ENCODE measurements around the gene DCDC1.
"Not testable (repeated sequence)": the region's sequence is repeated elsewhere in the genome, so short reads cannot be mapped to it uniquely, and the experiment has no call there.

Gene DCDC1

GRCh38 chr11:31323145-31323544 is 46.4 kb downstream of the DCDC1 start:
- no CpG with 5 or more reads among the region's 4 CpGs for WGBS (ENCODE audit: extremely low coverage, insufficient coverage, insufficient read length)
- no peak overlapping the region for H3K4me2 ChIP-seq (ENCODE audit: low read length)
- no peak overlapping the region for H2BK12ac ChIP-seq (ENCODE audit: low read length)
- H3K9me3 ChIP-seq (ENCODE audit: insufficient read depth, low read depth, low read length) = no peaks in the 10 kb centered on the region
- no peak overlapping the region for H4K8ac ChIP-seq (ENCODE audit: low read depth, low read length)
- no peak overlapping the region for H2BK5ac ChIP-seq (ENCODE audit: low read depth, low read length, poor library complexity)
- H3K9ac ChIP-seq (ENCODE audit: low read length) = no peak overlapping the region
- H2AK5ac ChIP-seq (ENCODE audit: low read length) = no peak overlapping the region
- H3K4me1 ChIP-seq (ENCODE audit: control insufficient read depth in 1 of 2, insufficient read depth in 2 of 2, low read length in 2 of 2) = no peaks in the 10 kb centered on the region
- no peak overlapping the region for H3K4me3 ChIP-seq (ENCODE audit: low read depth, low read length)
- no peak overlapping the region for H3K18ac ChIP-seq (ENCODE audit: low read length)
- no peak overlapping the region for H3K4ac ChIP-seq (ENCODE audit: low read depth, low read length)
- no peaks in the 10 kb centered on the region for H3K79me2 ChIP-seq (ENCODE audit: control insufficient read depth, insufficient read depth, low read length, poor library complexity)
- H3K36me3 ChIP-seq (ENCODE audit: control insufficient read depth in 1 of 2, insufficient read depth in 2 of 2, low read length in 2 of 2) = no peaks in the 10 kb centered on the region
- no peaks in the 10 kb centered on the region for H3K27me3 ChIP-seq (ENCODE audit: insufficient read depth, low read length)
- no peak overlapping the region for H3K14ac ChIP-seq (ENCODE audit: low read length)
- no peak overlapping the region for H4K12ac ChIP-seq (ENCODE audit: low read depth, low read length)
- no peak overlapping the region for H2AFZ ChIP-seq (ENCODE audit: insufficient read depth, low read length, poor library complexity)
- DNase-seq = no peak
- no peak overlapping the region for H3K27ac ChIP-seq (ENCODE audit: low read depth, low read length)
- no peak overlapping the region for H2BK120ac ChIP-seq (ENCODE audit: insufficient read depth, low read length, poor library complexity)
- no peak overlapping the region for H3K23ac ChIP-seq (ENCODE audit: low read length)
- no peak overlapping the region for H4K91ac ChIP-seq (ENCODE audit: low read depth, low read length)
- H3K79me1 ChIP-seq (ENCODE audit: low read length) = no peaks in the 10 kb centered on the region

- H2BK5ac ChIP-seq (ENCODE audit: low read depth, low read length, poor library complexity); H3K27me3 ChIP-seq (ENCODE audit: insufficient read depth, low read length); H3K4ac ChIP-seq (ENCODE audit: low read depth, low read length); H3K9me3 ChIP-seq (ENCODE audit: insufficient read depth, low read depth, low read length); H4K8ac ChIP-seq (ENCODE audit: low read depth, low read length); H2AK5ac ChIP-seq (ENCODE audit: low read length); H3K9ac ChIP-seq (ENCODE audit: low read length); H3K79me1 ChIP-seq (ENCODE audit: low read length); H3K27ac ChIP-seq (ENCODE audit: low read depth, low read length); DNase-seq; H3K79me2 ChIP-seq (ENCODE audit: control insufficient read depth, insufficient read depth, low read length, poor library complexity); H3K14ac ChIP-seq (ENCODE audit: low read length); H3K23ac ChIP-seq (ENCODE audit: low read length); H3K4me3 ChIP-seq (ENCODE audit: low read depth, low read length); H2BK120ac ChIP-seq (ENCODE audit: insufficient read depth, low read length, poor library complexity); H3K36me3 ChIP-seq (ENCODE audit: control insufficient read depth in 1 of 2, insufficient read depth in 2 of 2, low read length in 2 of 2); H4K91ac ChIP-seq (ENCODE audit: low read depth, low read length); H4K12ac ChIP-seq (ENCODE audit: low read depth, low read length); H3K18ac ChIP-seq (ENCODE audit: low read length); H3K4me1 ChIP-seq (ENCODE audit: control insufficient read depth in 1 of 2, insufficient read depth in 2 of 2, low read length in 2 of 2); H2BK12ac ChIP-seq (ENCODE audit: low read length); H3K4me2 ChIP-seq (ENCODE audit: low read length); H2AFZ ChIP-seq (ENCODE audit: insufficient read depth, low read length, poor library complexity): not testable (repeated sequence)
- no CpG with 5 or more reads among the region's 15 CpGs for WGBS (ENCODE audit: extremely low coverage, insufficient coverage, insufficient read length)
These were observed 48.0 kb downstream of the DCDC1 start for GRCh38 chr11:31321494-31321893.

- Histone ChIP-seq H3K18ac (ENCODE audit: low read length) (no peak overlapping the region), H2AFZ (ENCODE audit: insufficient read depth, low read length, poor library complexity) (no peak overlapping the region), H3K4ac (ENCODE audit: low read depth, low read length) (no peak overlapping the region), H3K9me3 (ENCODE audit: insufficient read depth, low read depth, low read length) (no peaks in the 10 kb centered on the region), H2BK5ac (ENCODE audit: low read depth, low read length, poor library complexity) (no peak overlapping the region), H3K14ac (ENCODE audit: low read length) (no peak overlapping the region), H3K4me2 (ENCODE audit: low read length) (no peak overlapping the region), H3K23ac (ENCODE audit: low read length) (no peak overlapping the region), H2BK12ac (ENCODE audit: low read length) (no peak overlapping the region), H2AK5ac (ENCODE audit: low read length) (no peak overlapping the region), H2BK120ac (ENCODE audit: insufficient read depth, low read length, poor library complexity) (no peak overlapping the region), H3K9ac (ENCODE audit: low read length) (no peak overlapping the region), H3K4me3 (ENCODE audit: low read depth, low read length) (no peak overlapping the region), H3K27ac (ENCODE audit: low read depth, low read length) (no peak overlapping the region), H4K91ac (ENCODE audit: low read depth, low read length) (no peak overlapping the region), H3K27me3 (ENCODE audit: insufficient read depth, low read length) (no peaks in the 10 kb centered on the region), H3K79me1 (ENCODE audit: low read length) (no peaks in the 10 kb centered on the region), H4K8ac (ENCODE audit: low read depth, low read length) (no peak overlapping the region), H3K4me1 (ENCODE audit: control insufficient read depth in 1 of 2, insufficient read depth in 2 of 2, low read length in 2 of 2) (no peaks in the 10 kb centered on the region), H3K36me3 (ENCODE audit: control insufficient read depth in 1 of 2, insufficient read depth in 2 of 2, low read length in 2 of 2) (no peaks in the 10 kb centered on the region), H3K79me2 (ENCODE audit: control insufficient read depth, insufficient read depth, low read length, poor library complexity) (no peaks in the 10 kb centered on the region), H4K12ac (ENCODE audit: low read depth, low read length) (no peak overlapping the region)
- WGBS (ENCODE audit: extremely low coverage, insufficient coverage, insufficient read length) = no CpG with 5 or more reads among the region's 3 CpGs
- DNase-seq = no peak
These were observed 65.8 kb downstream of the DCDC1 start for GRCh38 chr11:31303644-31304180.

GRCh38 chr11:31301549-31302510 is 67.7 kb downstream of the DCDC1 start:
- Histone ChIP-seq H3K27ac (ENCODE audit: low read depth, low read length) (no peak overlapping the region), H3K4me1 (ENCODE audit: control insufficient read depth in 1 of 2, insufficient read depth in 2 of 2, low read length in 2 of 2) (no peaks in the 10 kb centered on the region), H3K23ac (ENCODE audit: low read length) (no peak overlapping the region), H2BK5ac (ENCODE audit: low read depth, low read length, poor library complexity) (no peak overlapping the region), H4K12ac (ENCODE audit: low read depth, low read length) (no peak overlapping the region), H2AK5ac (ENCODE audit: low read length) (no peak overlapping the region), H2BK120ac (ENCODE audit: insufficient read depth, low read length, poor library complexity) (no peak overlapping the region), H3K4ac (ENCODE audit: low read depth, low read length) (no peak overlapping the region), H3K18ac (ENCODE audit: low read length) (no peak overlapping the region), H3K9me3 (ENCODE audit: insufficient read depth, low read depth, low read length) (no peaks in the 10 kb centered on the region), H2AFZ (ENCODE audit: insufficient read depth, low read length, poor library complexity) (no peak overlapping the region), H3K14ac (ENCODE audit: low read length) (no peak overlapping the region), H3K4me3 (ENCODE audit: low read depth, low read length) (no peak overlapping the region), H2BK12ac (ENCODE audit: low read length) (no peak overlapping the region), H3K4me2 (ENCODE audit: low read length) (no peak overlapping the region), H3K27me3 (ENCODE audit: insufficient read depth, low read length) (no peaks in the 10 kb centered on the region), H3K79me1 (ENCODE audit: low read length) (no peaks in the 10 kb centered on the region), H3K79me2 (ENCODE audit: control insufficient read depth, insufficient read depth, low read length, poor library complexity) (no peaks in the 10 kb centered on the region), H3K9ac (ENCODE audit: low read length) (no peak overlapping the region), H4K8ac (ENCODE audit: low read depth, low read length) (no peak overlapping the region), H3K36me3 (ENCODE audit: control insufficient read depth in 1 of 2, insufficient read depth in 2 of 2, low read length in 2 of 2) (no peaks in the 10 kb centered on the region), H4K91ac (ENCODE audit: low read depth, low read length) (no peak overlapping the region)
- DNase-seq = no peak
- WGBS (ENCODE audit: extremely low coverage, insufficient coverage, insufficient read length) = no CpG with 5 or more reads among the region's 5 CpGs

All from trophoblast cell (in vitro differentiated cells and primary cell).